Measurements from ENCODE around the gene PHF20.
"Not testable (repeated sequence)": the region's sequence is repeated elsewhere in the genome, so short reads cannot be mapped to it uniquely, and the experiment has no call there.

The PHF20 gene

DNA sequence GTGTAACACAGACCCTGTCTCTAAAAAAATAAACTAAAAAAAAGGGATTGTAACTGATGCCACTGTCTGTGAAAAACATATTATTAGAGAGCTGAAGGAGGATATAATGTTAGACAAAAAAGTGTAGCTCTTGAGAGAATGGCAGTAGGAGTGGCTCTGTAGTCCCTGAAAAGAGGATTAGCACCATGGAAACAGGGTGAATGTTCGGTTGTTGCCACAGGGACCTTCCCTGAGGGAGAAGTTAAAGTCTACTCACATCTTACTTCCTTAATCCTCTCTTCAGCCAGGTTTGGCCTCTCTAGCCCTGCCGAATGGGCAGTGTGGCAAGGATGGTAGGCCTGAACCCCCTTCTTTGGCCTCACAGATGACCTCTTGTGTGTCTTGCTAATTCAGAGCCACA, 170.4 kb downstream of the PHF20 start:
- DNase-seq = no peak

DNA sequence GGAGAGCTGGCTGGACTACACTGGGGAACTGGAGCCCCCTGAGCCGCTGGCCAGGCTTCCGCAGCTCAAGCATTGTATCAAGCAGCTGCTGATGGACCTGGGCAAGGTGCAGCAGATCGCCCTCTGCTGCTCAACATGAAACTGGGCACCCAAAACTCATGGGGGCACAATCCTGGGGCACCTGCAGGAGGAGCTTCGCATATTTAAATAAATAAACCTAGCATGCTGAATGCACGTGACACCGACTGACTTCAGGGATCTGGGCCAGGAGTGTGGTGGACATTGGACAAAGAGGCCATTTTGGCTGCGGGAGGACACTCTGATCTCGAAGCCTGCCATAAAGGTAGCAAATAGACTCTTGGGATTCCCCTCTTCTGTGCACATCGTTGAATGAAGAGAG, 175.7 kb downstream of the PHF20 start:
- DNase-seq = peak; percentile 6 to 11

DNA sequence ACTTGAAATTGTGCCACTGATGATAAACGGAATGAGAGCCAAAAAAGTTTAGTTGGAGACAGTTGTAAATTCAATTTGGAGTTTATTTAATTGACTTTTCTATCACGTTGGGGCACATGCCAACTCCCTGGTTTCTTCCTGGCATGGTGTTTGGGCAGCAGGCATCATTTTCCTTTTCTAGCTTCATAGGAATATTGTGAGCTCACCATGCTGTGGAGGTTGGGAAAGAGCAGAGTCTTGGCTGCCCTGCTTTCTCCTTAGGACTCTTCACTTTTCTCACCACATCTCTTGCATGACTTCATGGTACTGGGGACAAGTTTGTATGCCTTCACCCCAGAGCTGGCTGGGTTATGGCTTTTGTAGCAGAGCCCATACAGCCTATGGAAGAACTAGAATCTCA, 176.1 kb downstream of the PHF20 start:
- DNase-seq = no peak

DNA sequence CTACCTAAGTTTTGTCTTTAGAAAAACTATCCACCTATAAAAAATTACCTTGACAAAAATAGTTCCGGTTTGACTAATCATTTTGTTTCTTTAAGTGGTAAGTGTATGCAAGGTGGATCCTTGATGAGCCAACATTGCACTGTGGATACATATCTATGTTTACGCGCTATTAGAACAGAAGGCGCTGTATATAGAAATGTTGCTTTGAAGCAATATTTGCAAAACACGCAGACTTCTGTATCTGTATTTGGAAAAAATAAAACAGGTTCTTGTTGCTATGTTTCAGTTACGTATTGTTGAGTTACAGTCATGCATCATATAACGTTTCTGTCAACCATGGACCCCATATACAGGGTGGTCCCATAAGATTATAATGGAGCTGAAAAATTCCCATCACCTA, 178.3 kb downstream of the PHF20 start:
- DNase-seq = no peak

DNA sequence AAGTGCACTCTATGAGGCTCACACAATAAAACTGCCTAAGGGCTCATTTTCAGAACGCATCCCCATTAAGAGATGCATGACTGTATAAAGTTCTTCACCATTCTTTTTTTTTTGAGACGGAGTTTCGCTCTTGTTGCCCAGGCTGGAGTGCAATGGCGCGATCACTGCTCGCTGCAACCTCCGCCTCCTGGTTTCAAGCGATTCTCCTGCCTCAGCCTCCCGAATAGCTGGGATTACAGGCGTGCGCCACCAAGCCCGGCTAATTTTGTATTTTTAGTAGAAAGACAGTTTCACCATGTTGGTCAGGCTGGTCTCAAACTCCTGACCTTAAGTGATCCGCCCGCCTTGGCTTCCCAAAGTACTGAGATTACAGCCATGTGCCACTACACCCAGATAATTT, 180.3 kb downstream of the PHF20 start:
- not testable (repeated sequence) for DNase-seq

DNA sequence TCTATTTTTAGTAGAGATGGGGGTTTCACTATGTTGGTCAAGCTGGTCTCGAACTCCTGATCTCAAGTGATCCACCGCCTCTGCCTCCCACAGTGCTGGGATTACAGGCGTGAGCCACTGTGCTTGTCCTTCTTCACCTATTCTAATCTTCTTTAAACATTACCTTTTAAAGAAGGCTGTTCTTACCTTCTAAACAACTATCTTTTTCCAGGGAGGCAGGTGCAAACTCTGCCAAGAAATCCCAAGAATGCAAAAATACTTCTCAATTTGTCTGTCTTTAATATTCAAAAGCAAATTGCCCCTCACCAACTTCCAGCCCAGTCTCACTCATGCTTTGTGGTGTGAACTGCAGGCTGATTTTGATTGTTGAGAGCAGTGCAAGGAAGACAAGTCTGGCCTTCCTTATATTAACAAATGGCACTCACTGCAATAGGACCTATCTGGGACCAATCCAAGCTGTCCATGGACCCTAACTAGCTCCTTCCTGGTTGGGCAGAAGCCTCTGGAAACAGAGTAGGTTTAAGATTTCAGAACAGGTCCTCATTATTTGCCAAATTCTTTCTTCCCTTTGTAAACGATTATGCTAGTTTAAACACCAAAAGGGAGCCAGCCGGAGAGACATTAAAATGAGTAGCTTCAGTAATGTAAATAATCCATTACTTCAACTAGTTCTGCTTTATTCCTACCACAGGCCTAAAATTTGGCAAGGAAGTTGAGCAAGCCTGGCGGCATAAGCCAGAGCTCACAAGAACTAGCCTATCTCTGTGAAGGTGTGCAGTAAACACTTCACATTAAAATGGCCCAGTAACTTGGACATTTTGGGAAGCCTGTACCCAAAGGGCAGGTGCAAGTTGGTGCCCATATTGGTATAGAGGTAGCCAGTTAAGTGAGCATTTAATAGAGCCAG, 180.9 kb downstream of the PHF20 start:
- no peak for DNase-seq

DNA sequence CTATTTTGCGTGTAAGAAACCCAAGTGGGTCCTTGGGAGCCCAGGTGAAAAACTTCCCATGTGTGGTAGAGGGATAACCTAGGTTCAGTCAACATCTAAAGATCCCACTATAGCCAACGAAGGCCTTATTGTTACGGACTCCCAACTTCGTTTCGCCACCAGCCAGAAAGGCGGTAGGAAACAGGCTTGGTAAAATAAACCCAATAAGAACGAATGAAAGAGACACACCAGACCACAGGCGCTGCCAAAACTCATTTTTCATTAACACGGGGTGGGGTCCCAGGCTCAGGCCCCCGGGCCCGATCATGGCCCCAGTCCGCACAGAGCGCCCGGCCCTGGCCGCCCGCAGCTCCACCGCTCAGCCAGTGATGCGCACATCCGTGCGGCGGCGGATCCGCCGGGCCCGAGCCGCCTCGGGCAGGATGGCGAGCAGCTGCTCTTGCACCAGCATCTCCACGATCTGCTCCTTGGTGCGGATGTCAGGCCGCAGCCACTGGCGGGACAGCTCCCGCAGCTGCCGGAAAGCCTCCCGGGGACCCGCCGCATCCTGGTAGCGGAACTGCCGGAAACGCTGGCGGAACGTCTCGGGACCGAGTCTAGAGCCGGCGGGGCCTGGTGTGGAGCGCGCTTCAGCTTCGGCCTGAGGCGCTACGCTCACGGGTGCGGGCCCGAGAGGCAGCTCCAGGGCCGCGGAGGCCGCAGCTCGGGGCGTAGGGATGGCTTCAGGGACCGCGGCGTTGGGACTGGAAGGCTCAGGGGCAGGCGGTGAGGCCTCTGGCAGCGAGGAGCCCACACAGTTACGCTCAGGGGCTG, 181.8 kb downstream of the PHF20 start:
- DNase-seq = peak; percentile 53

DNA sequence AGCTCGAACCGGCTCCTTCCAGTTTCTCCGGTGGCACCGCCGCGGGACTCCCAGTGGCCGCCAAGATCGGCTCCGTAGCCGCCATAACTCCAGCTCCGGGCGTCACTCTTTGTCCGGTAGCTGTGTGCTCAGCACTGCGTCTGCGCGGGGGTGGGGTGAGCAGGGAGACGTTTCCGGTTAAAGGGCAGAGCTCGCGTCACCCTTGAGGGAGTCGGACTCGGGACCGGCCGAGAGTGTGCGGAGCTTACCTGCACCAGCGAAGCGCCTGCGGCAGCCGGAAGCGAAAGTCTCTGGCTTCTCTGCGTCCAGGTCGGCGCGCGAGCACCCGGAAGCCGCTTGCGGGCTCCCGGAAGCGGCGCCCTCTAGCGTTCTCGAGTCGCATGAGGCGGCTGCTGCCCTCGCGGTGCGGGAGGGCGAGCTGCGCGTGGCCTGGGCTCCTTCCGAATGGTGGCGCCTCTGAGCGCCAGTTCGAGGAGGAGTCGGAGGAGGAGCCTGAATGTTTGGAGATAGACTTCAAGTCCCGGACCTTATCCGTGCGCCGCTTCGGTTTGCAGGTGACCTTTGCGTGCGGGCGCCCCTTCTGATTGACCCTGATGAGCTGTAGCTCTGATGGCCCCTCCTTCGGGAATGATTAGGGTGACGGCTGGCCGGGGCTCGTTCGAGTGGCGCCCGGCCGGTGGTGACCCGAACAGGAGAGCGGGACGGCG, 182.5 kb downstream of the PHF20 start, which contains the start of gene SCAND1:
Gene SCAND1 (minus strand): TSS at position 303 of the 707 bp plus-strand sequence. CDS start 218 bp downstream, at position 85.
- DNase-seq = peak; percentile 94 to 96

DNA sequence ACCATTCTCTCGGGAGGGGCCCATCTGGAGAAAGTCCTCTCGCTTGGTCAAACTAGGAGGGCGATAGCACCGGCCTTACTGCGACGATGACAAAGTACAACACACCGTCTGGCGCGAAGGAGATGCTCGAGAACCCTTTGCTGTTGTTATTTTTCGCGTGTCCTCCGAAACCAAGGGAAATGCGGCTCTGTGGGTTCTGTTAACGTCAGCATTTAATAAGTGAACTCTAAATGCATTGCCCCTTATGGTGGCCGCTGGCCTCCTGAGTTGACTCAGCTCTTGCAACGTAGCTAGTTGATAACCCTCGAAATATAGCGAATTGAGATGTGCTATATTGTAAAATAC, 183.1 kb downstream of the PHF20 start:
- DNase-seq = peak in 1 of 2 experiments; percentile 17

DNA sequence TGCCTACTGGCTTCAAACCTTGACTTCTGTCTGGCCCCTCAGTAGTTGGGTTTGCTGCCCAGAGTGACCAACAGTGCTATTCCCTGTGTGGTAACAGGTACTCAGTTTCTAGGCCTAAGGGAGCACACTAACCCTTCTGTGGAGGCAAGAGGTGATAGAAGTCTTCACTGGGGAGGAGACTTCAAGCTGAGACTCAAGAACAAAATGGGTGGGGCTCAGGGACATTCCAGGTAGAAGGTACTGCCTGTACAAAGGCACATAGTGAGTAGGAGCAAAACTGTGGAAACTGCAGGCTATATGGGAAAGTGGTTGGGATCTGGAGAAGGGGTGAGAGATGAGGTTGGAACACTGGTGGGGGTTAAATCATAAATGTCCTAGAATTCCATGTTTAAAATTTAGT, 184.8 kb downstream of the PHF20 start:
- no peak for DNase-seq

DNA sequence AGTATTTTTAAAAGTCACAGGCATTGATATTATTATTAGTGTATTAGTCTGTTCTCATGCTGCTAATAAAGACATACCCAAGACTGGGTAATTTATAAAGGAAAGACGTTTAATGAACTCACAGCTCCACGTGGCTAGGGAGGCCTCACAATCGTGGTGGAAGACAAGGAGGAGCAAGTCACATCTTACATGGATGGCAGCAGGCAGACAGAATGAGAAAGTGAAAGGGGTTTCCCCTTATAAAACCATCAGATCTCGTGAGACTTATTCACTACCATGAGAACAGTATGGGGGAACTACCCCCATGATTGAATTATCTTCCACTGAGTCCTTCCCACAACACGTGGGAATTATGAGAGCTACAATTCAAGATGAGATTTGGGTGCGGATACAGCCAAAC, 187.5 kb downstream of the PHF20 start:
- not testable (repeated sequence) for DNase-seq

DNA sequence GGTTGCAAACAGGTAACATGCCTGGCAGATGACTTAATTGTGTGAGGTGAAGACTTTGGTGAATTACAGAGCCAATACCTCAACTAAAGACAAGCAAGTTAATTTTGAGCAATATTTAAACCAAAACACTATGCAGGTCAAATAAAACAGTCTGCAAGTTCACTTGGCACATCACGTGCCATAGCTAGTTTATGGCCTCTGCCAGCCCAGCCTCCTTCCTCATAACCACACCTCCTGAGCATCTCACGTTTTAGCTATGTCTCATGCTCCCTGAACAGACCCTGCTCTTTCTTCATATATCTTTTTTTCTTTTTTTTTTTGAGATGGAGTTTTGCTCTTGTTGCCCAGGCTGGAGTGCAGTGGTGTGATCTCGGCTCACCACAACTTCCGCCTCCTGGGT, 192.1 kb downstream of the PHF20 start:
- DNase-seq = no peak

DNA sequence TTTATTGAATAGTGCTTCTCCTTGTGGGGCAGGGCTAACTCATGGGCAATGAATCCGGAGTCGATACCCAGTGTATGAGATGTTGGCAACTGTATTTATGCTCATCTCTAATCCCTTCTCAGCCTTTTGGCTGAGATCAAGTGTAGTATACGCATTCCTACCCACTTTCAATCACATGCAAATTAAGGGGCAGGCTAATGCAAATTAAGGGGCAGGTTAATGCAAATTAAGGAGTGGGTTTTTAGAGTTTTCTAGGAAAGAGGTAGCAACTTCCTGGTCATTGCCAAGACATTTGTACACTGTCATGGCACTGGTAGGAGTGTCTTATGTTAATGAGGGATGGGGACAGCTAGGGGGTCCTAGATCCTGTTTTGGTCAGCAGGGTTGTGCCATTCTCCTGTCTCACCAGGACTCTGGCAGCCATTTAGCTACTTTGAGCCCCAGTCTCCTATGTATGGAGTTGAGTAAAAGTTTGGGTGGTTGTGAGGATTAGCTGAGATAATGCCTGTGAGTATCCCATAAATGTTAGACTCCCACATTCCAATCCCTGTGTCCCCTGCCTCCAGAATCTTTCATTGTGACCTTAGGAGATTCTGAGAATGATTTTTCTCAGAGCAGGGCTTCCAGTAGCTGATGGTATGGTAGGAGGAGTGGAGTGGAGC, 196.3 kb downstream of the PHF20 start, which contains the start of gene CNBD2:
Gene CNBD2 (plus strand): TSS at position 612 of the 662 bp plus-strand sequence. CDS start 173 bp downstream, outside the sequence.
- no peak for DNase-seq

DNA sequence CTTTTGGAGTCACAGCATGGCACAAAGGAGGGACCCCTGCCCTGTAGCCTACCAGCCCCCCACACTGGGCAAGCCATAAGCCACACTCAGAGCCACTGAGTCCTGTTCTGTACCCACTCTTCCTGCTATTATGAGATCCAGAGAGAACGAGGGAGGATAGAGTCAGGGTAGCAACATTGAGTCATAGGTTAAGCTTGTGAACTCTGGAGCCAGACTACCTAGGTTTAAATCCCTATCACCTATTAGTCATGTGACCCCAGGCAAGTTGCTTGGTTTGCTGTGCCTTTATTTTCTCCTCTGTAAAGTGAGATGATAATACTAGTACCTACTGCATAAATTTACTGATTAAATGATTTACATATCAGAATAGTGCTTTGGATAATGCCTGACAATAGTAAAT, 197.1 kb downstream of the PHF20 start:
- no peak for DNase-seq

DNA sequence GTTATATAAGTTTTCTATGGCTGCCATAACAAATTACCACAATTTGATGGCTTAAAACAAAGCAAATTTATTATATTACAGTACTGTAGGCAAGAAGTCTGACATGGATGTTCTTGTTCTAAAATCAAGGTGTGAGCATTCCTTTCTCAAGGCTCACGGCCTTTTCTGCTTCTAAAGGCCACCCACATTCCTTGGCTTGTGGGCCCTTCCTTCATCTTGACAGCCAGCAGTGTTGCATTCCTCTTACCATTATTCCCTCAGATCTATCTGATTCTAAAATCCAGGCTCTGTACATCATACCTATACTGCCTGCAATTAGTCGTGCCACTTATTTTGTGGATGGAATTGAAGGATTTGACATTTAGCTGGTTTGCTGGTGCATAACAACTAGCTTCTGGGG, 200.2 kb downstream of the PHF20 start:
- no peak for DNase-seq

DNA sequence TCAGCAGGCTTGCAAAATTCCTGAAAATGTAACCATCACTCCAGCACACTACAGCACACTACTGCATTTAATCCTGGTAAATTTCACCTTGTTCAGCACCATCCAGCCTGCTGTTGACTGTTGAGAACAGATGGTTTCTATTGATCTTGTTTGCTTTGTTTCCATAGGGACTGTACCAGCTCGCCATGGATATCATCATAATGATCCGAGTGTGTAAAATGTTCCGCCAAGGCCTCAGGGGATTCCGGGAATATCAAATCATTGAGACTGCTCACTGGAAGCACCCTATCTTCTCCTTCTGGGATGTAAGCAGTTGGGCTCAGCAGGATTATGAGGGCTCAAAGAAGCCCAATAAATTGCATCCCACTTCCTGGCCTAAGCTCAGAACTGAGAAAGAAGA, 200.6 kb downstream of the PHF20 start:
- no peak for DNase-seq

DNA sequence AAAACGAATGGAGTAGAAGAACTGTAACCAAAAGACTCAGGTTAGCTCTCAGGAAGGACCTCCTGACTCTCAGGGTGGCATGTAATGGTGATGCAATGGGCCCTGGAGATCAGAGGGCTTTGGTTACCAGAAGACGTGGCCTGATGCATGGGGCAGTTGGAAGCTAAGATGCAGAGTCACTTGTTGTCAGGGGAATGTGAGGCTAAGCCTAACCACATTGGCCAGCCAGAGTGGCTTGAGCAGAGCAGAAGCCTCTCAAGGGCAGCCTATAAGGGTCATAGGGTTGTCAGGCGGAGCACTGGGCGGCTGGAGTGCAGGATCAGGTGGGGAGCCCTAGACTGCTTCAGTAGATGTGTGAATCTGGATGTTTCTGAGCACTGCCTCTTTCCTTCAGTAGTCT, 202.4 kb downstream of the PHF20 start:
- DNase-seq = no peak

DNA sequence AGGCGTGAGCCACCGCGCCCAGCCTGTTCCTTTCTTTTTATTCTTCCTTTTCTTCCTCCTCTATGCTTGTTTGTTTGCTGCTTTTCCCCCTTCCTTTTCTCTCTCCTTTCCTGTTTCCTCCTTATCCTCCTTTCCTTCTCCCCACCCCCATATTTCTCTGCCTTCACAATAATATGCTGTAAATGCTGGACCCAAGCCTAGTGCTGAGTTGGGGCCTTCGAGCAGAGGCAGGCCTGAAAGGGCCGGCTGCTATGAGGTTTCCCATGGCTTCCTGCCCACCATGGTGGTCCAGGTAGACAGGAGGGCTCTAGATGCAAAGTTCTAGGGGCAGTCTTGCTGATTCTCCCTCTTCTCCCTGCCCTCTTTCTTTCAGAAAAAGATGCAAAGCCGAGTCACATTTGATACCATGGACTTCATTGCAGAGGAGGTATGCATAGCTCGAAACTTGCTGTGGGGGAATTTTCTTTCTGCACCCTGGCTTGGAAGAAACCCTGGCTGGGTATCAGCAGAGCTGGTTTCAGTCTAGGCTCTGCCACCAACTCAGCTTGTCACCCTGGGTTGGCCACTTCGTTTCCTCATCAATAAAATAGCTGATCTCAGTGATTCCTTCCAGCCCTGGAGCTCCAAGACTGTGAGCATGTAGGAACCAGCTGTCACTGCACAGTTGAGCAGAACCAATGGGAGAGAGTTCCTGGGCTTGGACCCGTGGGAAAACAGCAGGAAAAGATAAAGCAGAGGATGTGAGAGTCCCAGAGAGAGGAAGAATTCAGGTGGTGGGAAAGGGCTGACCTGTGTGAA, 204.0 kb downstream of the PHF20 start:
- no peak for DNase-seq

DNA sequence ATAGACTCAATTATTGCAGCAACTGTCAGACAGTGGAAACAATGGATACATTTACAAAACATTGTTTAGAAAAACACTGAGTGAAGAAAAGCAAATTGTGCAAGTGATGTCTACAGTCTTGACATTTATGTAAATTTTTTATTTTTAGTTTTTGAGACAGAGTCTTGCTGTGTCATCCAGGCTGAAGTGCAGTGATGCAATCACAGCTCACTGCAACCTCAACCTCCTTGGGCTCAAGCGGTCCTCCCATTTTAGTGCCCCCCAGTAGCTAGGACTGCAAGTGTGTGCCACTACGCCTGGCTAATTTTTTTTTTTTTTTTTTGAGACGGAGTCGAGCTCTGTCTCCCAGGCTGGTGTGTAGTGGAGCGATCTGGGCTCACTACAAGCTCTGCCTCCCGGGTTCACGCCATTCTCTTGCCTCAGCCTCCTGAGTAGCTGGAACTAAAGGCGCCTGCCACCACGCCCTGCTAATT, 206.3 kb downstream of the PHF20 start:
- no peak for DNase-seq

DNA sequence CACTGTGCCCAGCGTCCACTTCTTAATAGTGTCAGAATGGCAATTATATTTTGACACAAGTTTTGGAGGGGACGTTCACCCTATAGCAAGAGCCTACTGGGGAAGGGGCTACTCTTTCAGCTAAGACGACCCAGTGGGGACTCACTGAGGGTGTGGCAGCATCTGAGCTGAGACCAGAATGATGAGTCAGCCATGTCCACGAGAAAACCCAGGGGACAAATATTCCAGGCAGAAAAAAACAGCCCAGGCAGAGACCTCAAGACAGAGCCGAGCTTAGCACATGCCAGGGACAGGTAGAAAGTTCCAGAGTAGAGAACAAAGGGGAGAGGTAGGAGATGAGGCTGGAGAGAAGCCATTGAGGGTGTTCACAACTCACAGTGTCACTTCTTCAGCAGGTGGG, 207.7 kb downstream of the PHF20 start:
- DNase-seq = no peak

DNA sequence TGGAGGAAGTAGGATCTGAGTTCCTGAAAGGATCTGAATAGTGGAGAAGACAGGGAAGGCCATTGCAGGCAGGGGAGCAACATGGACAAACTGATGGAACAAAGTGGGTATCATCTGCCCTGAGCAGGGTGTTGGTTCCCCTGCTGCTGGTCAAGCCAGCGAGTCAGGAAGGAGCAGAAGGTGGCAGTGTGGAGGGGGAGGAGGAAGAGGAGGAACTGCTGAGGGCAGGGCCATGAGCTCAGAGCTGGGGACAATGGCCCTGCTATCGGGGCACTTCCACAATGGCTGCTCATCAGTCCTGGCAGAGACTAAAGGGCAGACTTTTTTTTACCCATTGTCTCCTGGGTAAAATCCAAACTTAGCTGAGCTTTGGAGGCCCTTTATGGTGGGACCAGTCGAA, 210.2 kb downstream of the PHF20 start:
- no peak for DNase-seq

DNA sequence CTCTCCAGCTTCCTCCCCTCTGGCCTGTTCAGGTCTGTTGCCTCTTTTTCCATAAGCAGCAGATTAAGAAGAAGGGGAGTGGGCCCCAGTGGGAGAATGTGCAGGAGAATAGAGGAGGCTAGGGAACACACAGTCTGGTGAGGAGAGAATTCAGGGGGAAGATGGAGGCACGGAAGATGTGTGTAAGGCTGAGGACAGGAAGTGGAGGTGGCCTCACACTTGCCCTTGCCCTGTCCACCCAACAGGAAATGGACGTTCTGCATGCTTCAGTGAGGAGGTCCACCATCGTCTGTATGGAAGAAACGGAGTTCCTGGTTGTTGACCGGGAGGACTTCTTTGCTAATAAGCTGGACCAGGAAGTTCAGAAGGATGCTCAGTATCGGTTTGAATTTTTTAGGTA, 212.6 kb downstream of the PHF20 start:
- DNase-seq = no peak

Data from stimulated activated CD4-positive, alpha-beta T cell treated with anti-CD3 and anti-CD28 coated beads, Interleukin-4, amount 100 ng/mL, for 4 hours (primary cell).